Inflammatory macrophage treated with lipopolysaccharide for 4 hours (primary cell): ENCODE data around the gene VSX1.

Experiments
- DNase-seq: peaks from one replicate; pipeline ENCODE4 v3.0.0-alpha.2; 2020

The VSX1 gene

GRCh38 chr20:25085756-25086495 is 4.0 kb upstream of the VSX1 start:
- no peak for DNase-seq

- DNase-seq, result no peak
These were observed 2.8 kb upstream of the VSX1 start for GRCh38 chr20:25084626-25085187.

GRCh38 chr20:25083773-25084625 is 2.1 kb upstream of the VSX1 start:
- DNase-seq, result no peak

- no peak for DNase-seq
These were observed 1.3 kb upstream of the VSX1 start for GRCh38 chr20:25083141-25083772.

GRCh38 chr20:25082498-25082873 is 545 bp upstream of the VSX1 start:
- no peak for DNase-seq

- no peak for DNase-seq
These were observed 744 bp downstream of the VSX1 start for GRCh38 chr20:25081065-25081729.

GRCh38 chr20:25079171-25079570 is 2.8 kb downstream of the VSX1 start:
- no peak for DNase-seq

GRCh38 chr20:25078662-25079061 is 3.3 kb downstream of the VSX1 start:
- DNase-seq, result no peak

GRCh38 chr20:25077610-25078169 is 4.3 kb downstream of the VSX1 start:
- peak; percentile 47 for DNase-seq

GRCh38 chr20:25076731-25077609 is 5.0 kb downstream of the VSX1 start:
- DNase-seq, result peak; percentile 13

- DNase-seq, result no peak
These were observed 5.7 kb downstream of the VSX1 start for GRCh38 chr20:25076201-25076600.

GRCh38 chr20:25073544-25073943 is 8.4 kb downstream of the VSX1 start:
- no peak for DNase-seq

GRCh38 chr20:25072226-25072811 is 9.6 kb downstream of the VSX1 start:
- DNase-seq, result no peak

- no peak for DNase-seq
These were observed 10.2 kb downstream of the VSX1 start for GRCh38 chr20:25071734-25072133.

GRCh38 chr20:25070821-25071473 is 11.0 kb downstream of the VSX1 start:
- DNase-seq, result no peak

GRCh38 chr20:25067102-25067987 is 14.6 kb downstream of the VSX1 start:
- DNase-seq, result no peak

GRCh38 chr20:25066386-25066785 is 15.6 kb downstream of the VSX1 start:
- DNase-seq, result no peak

- DNase-seq, result peak; percentile 65
These were observed 16.2 kb downstream of the VSX1 start for GRCh38 chr20:25065625-25066338.
